SH-SY5Y (cell line): ENCODE results near the gene CDK16.

Source experiments
- GATA2 ChIP-seq: IDR thresholded peaks from 2 replicates; pipeline ENCODE4 v1.6.1; 2011; ENCODE audit warnings: mild to moderate bottlenecking, low read depth, low read length
- GATA3 ChIP-seq: IDR thresholded peaks from 2 replicates; pipeline ENCODE4 v1.6.1; 2011; ENCODE audit warnings: low read depth, mild to moderate bottlenecking, low read length, moderate library complexity

GRCh38 chrX:47247206-47247998 lies 28.9 kb downstream of the CDK16 start:
- TF ChIP-seq GATA2 (no peak), GATA3 (no peak)
